HEK293T (cell line): ENCODE measurements around the gene CHRNB1.

Source experiments
- CTCF ChIA-PET: fragments of 350-600 bp; formaldehyde crosslinking; extraction: SDS; loops from one replicate; lab custom pipeline; 2021; ENCODE audit warnings: antibody characterized with exemption, inconsistent platforms; lab: Yijun Ruan, JAX
- POLR2A ChIA-PET: fragments of 350-600 bp; formaldehyde crosslinking; extraction: SDS; loops from one replicate; lab custom pipeline; 2020; ENCODE audit warnings: antibody characterized with exemption, inconsistent platforms; lab: Yijun Ruan, JAX
- DNase-seq: peaks from one replicate; pipeline ENCODE4 v3.0.0; 2012; ENCODE audit warnings: mixed read lengths; ENCODE audit errors: extremely low spot score
- ARNT ChIP-seq: fragments of 450-650 bp; IDR thresholded peaks from 2 replicates; pipeline ENCODE4 v1.6.1; 2017; ENCODE audit warnings: mild to moderate bottlenecking
- BHLHE40 ChIP-seq: fragments of 450-650 bp; IDR thresholded peaks from 2 replicates; pipeline ENCODE4 v1.6.1; 2016; ENCODE audit warnings: mild to moderate bottlenecking, moderate library complexity, borderline replicate concordance
- CTBP1 ChIP-seq: fragments of 450-650 bp; IDR thresholded peaks from 2 replicates; pipeline ENCODE4 v1.6.1; 2016; ENCODE audit warnings: borderline replicate concordance
- ELF4 ChIP-seq: fragments of 450-650 bp; IDR thresholded peaks from 2 replicates; pipeline ENCODE4 v1.6.1; 2017; ENCODE audit warnings: antibody characterized with exemption
- FOXA1 ChIP-seq: fragments of 450-650 bp; IDR thresholded peaks from 2 replicates; pipeline ENCODE4 v1.6.1; 2016; ENCODE audit warnings: mild to moderate bottlenecking
- FOXK2 ChIP-seq: fragments of 450-650 bp; IDR thresholded peaks from 2 replicates; pipeline ENCODE4 v1.6.1; 2016; ENCODE audit warnings: mild to moderate bottlenecking
- FOXM1 ChIP-seq: fragments of 450-650 bp; IDR thresholded peaks from 2 replicates; pipeline ENCODE4 v1.6.1; 2017; ENCODE audit warnings: mild to moderate bottlenecking, borderline replicate concordance
- HDGF ChIP-seq: fragments of 450-650 bp; IDR thresholded peaks from 2 replicates; pipeline ENCODE4 v1.6.1; 2017; ENCODE audit warnings: antibody characterized with exemption, borderline replicate concordance
- L3MBTL2 ChIP-seq: fragments of 450-650 bp; conservative IDR thresholded peaks from 2 replicates; pipeline ENCODE4 v1.6.1; 2016; ENCODE audit warnings: mild to moderate bottlenecking
- LEF1 ChIP-seq: fragments of 450-650 bp; IDR thresholded peaks from 2 replicates; pipeline ENCODE4 v1.6.1; 2017; ENCODE audit warnings: mild to moderate bottlenecking, borderline replicate concordance
- NFRKB ChIP-seq: fragments of 450-650 bp; IDR thresholded peaks from 2 replicates; pipeline ENCODE4 v1.6.1; 2016; ENCODE audit warnings: mild to moderate bottlenecking, moderate library complexity
- PKNOX1 ChIP-seq: fragments of 450-650 bp; IDR thresholded peaks from 2 replicates; pipeline ENCODE4 v1.6.1; 2016
- SP1 ChIP-seq: fragments of 450-650 bp; IDR thresholded peaks from 2 replicates; pipeline ENCODE4 v1.6.1; 2017
- SUZ12 ChIP-seq: fragments of 450-650 bp; IDR thresholded peaks from 2 replicates; pipeline ENCODE4 v1.6.1; 2016; ENCODE audit warnings: mild to moderate bottlenecking
- TARDBP ChIP-seq: fragments of 450-650 bp; IDR thresholded peaks from 2 replicates; pipeline ENCODE4 v1.6.1; 2016
- ZNF384 ChIP-seq: fragments of 450-650 bp; IDR thresholded peaks from 2 replicates; pipeline ENCODE4 v1.6.1; 2016

CHRNB1 gene

GRCh38 chr17:7411427-7411750, 33.5 kb upstream of the CHRNB1 start:
- DNase-seq: no peak
- POLR2A ChIA-PET: interaction anchor here (1.0 kb wide), 1 partner anchor 74 kb away, joined by 3 read pairs; no protein-coding TSS in a partner anchor
- TF ChIP-seq FOXA1: no peak
- TF ChIP-seq BHLHE40: no peak
- TF ChIP-seq LEF1: no peak
- CTCF ChIA-PET: no interaction called here

- TF ChIP-seq FOXK2 (no peak), HDGF (no peak), NFRKB (no peak)
- CTCF ChIA-PET: interaction anchor here (0.6 kb wide), 1 partner anchor 149 kb away, joined by 3 read pairs; no protein-coding TSS in a partner anchor
- DNase-seq: no peak
- POLR2A ChIA-PET: interaction anchor here (1.0 kb wide), 1 partner anchor 9 kb away, joined by 5 read pairs; the partner anchor contains the start of gene TMEM256
Measured at GRCh38 chr17:7413346-7413985, 31.4 kb upstream of the CHRNB1 start.

- DNase-seq: no peak
- no peak for TF ChIP-seq BHLHE40
- TF ChIP-seq FOXM1: no peak
- TF ChIP-seq FOXA1: no peak
- TF ChIP-seq ZNF384: no peak
- no peak for TF ChIP-seq FOXK2
- TF ChIP-seq ELF4: no peak
- no peak for TF ChIP-seq CTBP1
- no peak for TF ChIP-seq L3MBTL2
- no peak for TF ChIP-seq SP1
- no peak for TF ChIP-seq LEF1
- TF ChIP-seq PKNOX1: no peak
- TF ChIP-seq SUZ12: no peak
- TF ChIP-seq ARNT: no peak
- TF ChIP-seq TARDBP: no peak
- TF ChIP-seq NFRKB: no peak
- no peak for TF ChIP-seq HDGF
- ChIA-PET CTCF (no interaction called here), POLR2A (no interaction called here)
Measured at GRCh38 chr17:7414837-7415236, 30.0 kb upstream of the CHRNB1 start.

- ChIA-PET POLR2A (no interaction called here), CTCF (no interaction called here)
- TF ChIP-seq FOXM1 (no peak), FOXA1 (no peak), PKNOX1 (no peak), ELF4 (no peak), CTBP1 (no peak), TARDBP (no peak), L3MBTL2 (no peak), FOXK2 (no peak), ARNT (no peak), HDGF (no peak)
- DNase-seq: no peak
Measured at GRCh38 chr17:7415784-7416183, 29.1 kb upstream of the CHRNB1 start.

- TF ChIP-seq ARNT (no peak), LEF1 (no peak), FOXK2 (no peak), L3MBTL2 (no peak), TARDBP (no peak), HDGF (no peak), SUZ12 (no peak), PKNOX1 (no peak), CTBP1 (no peak), BHLHE40 (no peak), FOXM1 (no peak), ELF4 (no peak)
- ChIA-PET CTCF (no interaction called here), POLR2A (no interaction called here)
- no peak for DNase-seq
Measured at GRCh38 chr17:7416323-7416722, 28.5 kb upstream of the CHRNB1 start.

GRCh38 chr17:7417056-7417655, 27.7 kb upstream of the CHRNB1 start:
- TF ChIP-seq SP1: no peak
- no peak for TF ChIP-seq PKNOX1
- TF ChIP-seq ZNF384: no peak
- no peak for TF ChIP-seq BHLHE40
- TF ChIP-seq LEF1: no peak
- no peak for TF ChIP-seq SUZ12
- no peak for TF ChIP-seq TARDBP
- no peak for TF ChIP-seq FOXM1
- TF ChIP-seq HDGF: no peak
- TF ChIP-seq L3MBTL2: no peak
- TF ChIP-seq FOXA1: no peak
- no peak for TF ChIP-seq ELF4
- no peak for TF ChIP-seq ARNT
- TF ChIP-seq NFRKB: no peak
- TF ChIP-seq CTBP1: no peak
- TF ChIP-seq FOXK2: no peak
- DNase-seq: no peak
- CTCF ChIA-PET: no interaction called here
- POLR2A ChIA-PET: no interaction called here
